ENCODE results near the gene MYF6. TPM values are rescaled to one million over a fixed set of nuclear protein-coding genes. Genes with fewer than 3 reads are reported as not detected.

MYF6 gene
- total RNA-seq, 4 donors from 2014 or later: not detected

DNA sequence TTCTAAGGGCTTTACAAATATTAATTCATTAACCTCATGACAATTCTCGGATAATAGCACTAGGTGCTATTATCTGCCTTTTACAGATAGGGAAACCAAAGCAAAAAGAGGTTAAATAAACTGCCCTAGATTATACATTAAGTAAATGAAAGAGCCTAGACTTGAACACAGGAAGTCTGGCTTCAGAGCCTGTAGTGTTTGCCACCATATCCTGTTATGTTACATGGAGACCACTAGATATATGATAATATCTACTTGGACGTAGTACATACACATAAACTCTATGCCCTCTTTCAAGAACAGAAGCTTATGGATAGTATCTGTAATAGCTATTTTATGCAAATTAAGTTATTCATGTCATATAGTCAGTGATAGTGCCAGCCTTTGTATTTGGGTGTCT is 16.9 kb upstream of the MYF6 start:
- no peaks in the 10 kb centered on the region for H3K36me3 ChIP-seq
- DNase-seq (ENCODE audit: low spot score in 2 of 2): no peak
- no peak overlapping the region for H3K4me3 ChIP-seq
- no peaks in the 10 kb centered on the region for H3K4me1 ChIP-seq
- no peak for TF ChIP-seq POLR2AphosphoS5 (IDR thresholded peaks at IDR 0.05)
- TF ChIP-seq EP300 (IDR thresholded peaks at IDR 0.05): no peak
- TF ChIP-seq, protein P1, sequence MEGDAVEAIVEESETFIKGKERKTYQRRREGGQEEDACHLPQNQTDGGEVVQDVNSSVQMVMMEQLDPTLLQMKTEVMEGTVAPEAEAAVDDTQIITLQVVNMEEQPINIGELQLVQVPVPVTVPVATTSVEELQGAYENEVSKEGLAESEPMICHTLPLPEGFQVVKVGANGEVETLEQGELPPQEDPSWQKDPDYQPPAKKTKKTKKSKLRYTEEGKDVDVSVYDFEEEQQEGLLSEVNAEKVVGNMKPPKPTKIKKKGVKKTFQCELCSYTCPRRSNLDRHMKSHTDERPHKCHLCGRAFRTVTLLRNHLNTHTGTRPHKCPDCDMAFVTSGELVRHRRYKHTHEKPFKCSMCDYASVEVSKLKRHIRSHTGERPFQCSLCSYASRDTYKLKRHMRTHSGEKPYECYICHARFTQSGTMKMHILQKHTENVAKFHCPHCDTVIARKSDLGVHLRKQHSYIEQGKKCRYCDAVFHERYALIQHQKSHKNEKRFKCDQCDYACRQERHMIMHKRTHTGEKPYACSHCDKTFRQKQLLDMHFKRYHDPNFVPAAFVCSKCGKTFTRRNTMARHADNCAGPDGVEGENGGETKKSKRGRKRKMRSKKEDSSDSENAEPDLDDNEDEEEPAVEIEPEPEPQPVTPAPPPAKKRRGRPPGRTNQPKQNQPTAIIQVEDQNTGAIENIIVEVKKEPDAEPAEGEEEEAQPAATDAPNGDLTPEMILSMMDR (IDR thresholded peaks at IDR 0.05): no peak
- TF ChIP-seq POLR2A (IDR thresholded peaks at IDR 0.05): no peak
- H3K9me3 ChIP-seq: no peaks in the 10 kb centered on the region
- no peaks in the 10 kb centered on the region for H3K27me3 ChIP-seq
- no peak overlapping the region for H3K27ac ChIP-seq
- WGBS: 59% methylated on average over 2 of the region's 2 CpGs

DNA sequence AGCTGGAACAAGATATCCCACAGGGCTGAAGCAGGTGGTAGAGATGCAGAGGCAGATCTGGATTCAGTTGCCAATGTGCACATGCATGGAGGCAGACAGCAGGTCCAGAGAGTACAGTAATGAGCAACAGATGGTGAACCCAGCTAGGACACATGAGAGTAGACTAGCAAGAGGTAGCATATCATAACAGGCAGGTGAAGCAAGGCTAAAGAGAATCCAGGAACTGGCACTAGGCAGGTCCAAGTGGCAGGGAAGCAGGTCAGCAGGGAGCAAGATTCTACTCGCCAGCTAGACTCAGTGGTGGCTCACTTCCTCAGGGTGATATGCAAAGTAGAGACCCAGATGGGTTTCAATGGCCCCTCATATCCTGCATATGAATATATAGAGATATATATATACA is 15.3 kb upstream of the MYF6 start:
- H3K9me3 ChIP-seq: no peaks in the 10 kb centered on the region
- DNase-seq (ENCODE audit: low spot score in 2 of 2): no peak
- no peaks in the 10 kb centered on the region for H3K27me3 ChIP-seq
- no peaks in the 10 kb centered on the region for H3K4me1 ChIP-seq
- H3K4me3 ChIP-seq: no peak overlapping the region
- 89% methylated on average over 1 of the region's 1 CpG for WGBS
- no peak overlapping the region for H3K27ac ChIP-seq
- TF ChIP-seq POLR2A (IDR thresholded peaks at IDR 0.05) (no peak), EP300 (IDR thresholded peaks at IDR 0.05) (no peak), POLR2AphosphoS5 (IDR thresholded peaks at IDR 0.05) (no peak)
- TF ChIP-seq, protein P1 (IDR thresholded peaks at IDR 0.05): no peak
- no peaks in the 10 kb centered on the region for H3K36me3 ChIP-seq

DNA sequence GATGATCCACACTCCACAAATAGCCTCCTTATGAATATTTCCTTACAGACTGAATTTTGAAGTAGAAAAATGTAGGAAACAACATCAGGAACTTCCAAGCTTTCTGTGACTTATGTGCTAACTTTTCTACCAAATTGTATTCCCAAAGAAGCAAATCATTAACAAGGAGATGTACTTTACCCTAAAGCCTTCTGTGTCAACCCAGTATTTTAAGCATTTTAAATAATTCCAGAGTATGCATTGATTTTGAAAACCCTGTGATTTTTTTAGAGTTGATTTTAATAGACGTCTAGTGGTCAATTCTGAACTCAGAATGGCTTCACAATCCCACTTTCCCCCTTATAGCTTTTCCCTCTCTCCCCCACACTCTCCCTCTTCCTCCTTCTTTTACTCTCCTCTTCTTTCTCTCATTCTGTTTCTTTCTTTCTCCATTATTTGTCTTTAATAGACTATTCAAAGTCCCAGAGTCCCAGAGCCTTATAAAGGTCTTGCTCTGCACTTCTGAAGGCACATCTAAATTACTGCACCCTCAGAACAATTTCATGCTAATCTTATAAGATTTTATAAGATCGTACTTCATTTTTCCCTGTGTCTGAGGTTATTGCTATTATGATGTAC is 10.1 kb upstream of the MYF6 start:
- Histone ChIP-seq H3K4me3 (no peak overlapping the region), H3K27ac (no peak overlapping the region), H3K4me1 (no peaks in the 10 kb centered on the region), H3K9me3 (no peaks in the 10 kb centered on the region), H3K27me3 (no peaks in the 10 kb centered on the region), H3K36me3 (no peaks in the 10 kb centered on the region)
- 65% methylated on average over 2 of the region's 2 CpGs for WGBS
- no peak for DNase-seq (ENCODE audit: low spot score in 2 of 2)
- TF ChIP-seq POLR2AphosphoS5 (IDR thresholded peaks at IDR 0.05) (no peak), EP300 (IDR thresholded peaks at IDR 0.05) (no peak), POLR2A (IDR thresholded peaks at IDR 0.05) (no peak)
- TF ChIP-seq, protein P1 (IDR thresholded peaks at IDR 0.05): no peak

DNA sequence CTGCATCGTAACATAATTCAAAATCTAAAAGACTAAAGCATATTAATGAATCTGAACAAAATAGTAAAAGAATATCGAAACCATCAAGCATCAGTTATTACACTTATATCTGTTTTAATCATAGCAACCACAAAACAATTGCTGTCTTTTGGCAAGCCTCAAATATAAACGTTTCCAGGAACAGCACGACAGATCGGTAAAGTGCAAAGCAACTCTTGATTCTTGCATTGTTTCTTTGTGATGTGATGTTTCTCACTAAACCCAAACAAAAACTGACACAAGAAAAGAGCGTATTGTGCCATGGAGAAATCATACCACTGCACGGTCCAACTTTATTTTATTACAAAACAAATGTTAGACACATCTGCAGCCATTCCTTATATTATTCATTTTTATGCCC is 9.2 kb upstream of the MYF6 start:
- 64% methylated on average over 7 of the region's 7 CpGs for WGBS
- H3K4me1 ChIP-seq: no peaks in the 10 kb centered on the region
- TF ChIP-seq POLR2AphosphoS5 (IDR thresholded peaks at IDR 0.05): no peak
- no peak for TF ChIP-seq POLR2A (IDR thresholded peaks at IDR 0.05)
- TF ChIP-seq, protein P1 (IDR thresholded peaks at IDR 0.05): no peak
- no peak for TF ChIP-seq EP300 (IDR thresholded peaks at IDR 0.05)

DNA sequence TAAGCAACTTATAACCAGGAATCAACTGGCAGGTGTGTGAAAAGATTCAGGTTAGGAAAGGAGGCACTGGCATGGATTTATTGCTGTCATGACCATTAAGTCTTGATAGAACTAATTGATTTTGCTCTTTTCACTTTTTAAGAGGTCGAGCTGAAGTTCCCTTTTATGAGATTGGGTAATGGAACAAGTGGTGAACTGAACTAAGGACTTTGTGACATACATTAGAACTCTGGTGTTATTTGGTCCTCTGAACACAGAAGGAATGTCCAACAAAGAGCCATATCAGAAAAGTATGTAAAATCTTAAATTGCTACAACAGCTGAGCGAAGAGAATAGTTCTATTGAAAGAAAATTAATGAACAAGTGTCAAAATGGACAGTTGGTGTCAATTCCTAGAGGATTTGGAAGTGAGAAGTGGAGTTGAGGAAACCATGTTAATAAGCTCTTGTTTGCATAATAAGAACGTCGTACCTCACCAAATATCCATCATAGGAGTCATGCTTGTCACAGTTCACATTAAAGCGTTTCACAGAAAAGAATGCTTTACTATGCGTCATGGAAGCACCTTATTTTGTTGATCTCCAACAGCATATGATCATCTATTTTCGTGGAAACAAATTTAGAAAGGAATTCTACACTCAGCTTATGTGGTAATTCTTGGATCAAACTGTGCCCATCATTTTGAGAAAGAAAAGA is 8.4 kb upstream of the MYF6 start:
- no peaks in the 10 kb centered on the region for H3K36me3 ChIP-seq
- no peak for TF ChIP-seq POLR2AphosphoS5 (IDR thresholded peaks at IDR 0.05)
- TF ChIP-seq POLR2A (IDR thresholded peaks at IDR 0.05): no peak
- TF ChIP-seq EP300 (IDR thresholded peaks at IDR 0.05): no peak
- TF ChIP-seq, protein P1 (IDR thresholded peaks at IDR 0.05): no peak
- no peaks in the 10 kb centered on the region for H3K9me3 ChIP-seq
- 70% methylated on average over 7 of the region's 7 CpGs for WGBS
- H3K4me1 ChIP-seq: no peaks in the 10 kb centered on the region
- no peak overlapping the region for H3K4me3 ChIP-seq
- no peak for DNase-seq (ENCODE audit: low spot score in 2 of 2)
- H3K27ac ChIP-seq: no peak overlapping the region
- H3K27me3 ChIP-seq: no peaks in the 10 kb centered on the region

More for the DNA sequence above, 9.2 kb upstream of the MYF6 start:
- Histone ChIP-seq H3K27me3 (no peaks in the 10 kb centered on the region), H3K9me3 (no peaks in the 10 kb centered on the region), H3K36me3 (no peaks in the 10 kb centered on the region), H3K4me3 (no peak overlapping the region), H3K27ac (no peak overlapping the region)
- no peak for DNase-seq (ENCODE audit: low spot score in 2 of 2)

Data from suprapubic skin (tissue), 4 donors.